HG03558 (cell line): ENCODE data around the gene SPNS3.

Experiments
- ATAC-seq: cut with Tn5 transposase; IDR thresholded peaks from one replicate; pipeline ENCODE4 v1.9.1; 2021; ENCODE audit warnings: moderate number of reproducible peaks; ENCODE audit not compliant: unreplicated experiment; ENCODE audit errors: extremely low read depth

The SPNS3 gene

GRCh38 chr17:4485676-4486646 is 52.2 kb downstream of the SPNS3 start:
- no peak for ATAC-seq

DNA sequence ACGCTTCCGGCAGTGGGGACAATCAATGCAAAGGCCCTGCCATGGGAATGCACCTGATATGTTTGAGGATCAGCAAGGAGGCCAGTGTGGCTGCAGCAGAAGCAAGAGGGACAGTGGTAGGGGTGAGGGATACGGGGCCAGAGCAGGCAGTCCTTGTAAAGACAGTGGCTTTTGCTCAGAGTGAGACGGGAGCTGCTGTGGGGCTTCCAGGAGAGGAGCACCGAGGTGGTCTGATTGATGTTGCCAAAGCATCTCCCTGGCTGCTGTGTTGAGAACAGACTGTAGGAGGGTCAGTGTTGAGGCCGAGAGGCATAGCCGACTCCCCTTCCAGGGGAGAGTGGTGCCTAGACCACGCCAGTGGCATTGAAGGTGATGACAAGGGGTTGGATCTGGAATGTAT is 53.6 kb downstream of the SPNS3 start:
- no peak for ATAC-seq

GRCh38 chr17:4487820-4488716 is 54.3 kb downstream of the SPNS3 start:
- no peak for ATAC-seq

DNA sequence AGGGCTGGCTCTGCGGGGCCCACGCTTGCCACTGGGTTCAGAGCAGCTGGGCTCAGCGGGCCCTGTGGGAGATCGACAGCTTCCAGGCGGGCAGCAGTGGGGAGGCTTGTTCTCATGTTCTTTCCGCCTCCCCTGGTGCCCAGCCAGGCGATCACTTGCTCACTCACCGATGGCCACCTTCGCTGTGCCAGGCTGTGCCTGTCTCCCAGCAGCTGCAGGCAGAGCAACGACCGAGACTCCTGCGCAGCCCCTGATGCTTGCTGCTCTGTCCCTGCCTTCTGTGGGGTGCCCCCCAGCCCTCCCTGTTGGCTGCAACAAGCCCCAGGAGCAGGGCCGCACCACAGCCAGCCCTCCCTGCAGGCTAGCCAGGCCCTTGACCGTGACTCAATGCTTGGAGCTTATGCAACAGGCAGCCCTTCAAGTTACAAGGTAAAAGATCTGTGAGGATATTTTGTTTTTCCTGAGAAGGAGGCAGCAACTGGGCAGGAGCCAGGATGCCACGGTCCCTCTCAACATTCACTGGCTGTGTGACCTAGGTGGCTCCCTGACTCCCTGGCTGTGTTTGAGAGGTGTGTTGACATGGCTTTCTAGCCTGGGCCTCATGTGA is 55.4 kb downstream of the SPNS3 start:
- ATAC-seq: no peak

- ATAC-seq: no peak
Measured at GRCh38 chr17:4490109-4490591, 56.4 kb downstream of the SPNS3 start.

DNA sequence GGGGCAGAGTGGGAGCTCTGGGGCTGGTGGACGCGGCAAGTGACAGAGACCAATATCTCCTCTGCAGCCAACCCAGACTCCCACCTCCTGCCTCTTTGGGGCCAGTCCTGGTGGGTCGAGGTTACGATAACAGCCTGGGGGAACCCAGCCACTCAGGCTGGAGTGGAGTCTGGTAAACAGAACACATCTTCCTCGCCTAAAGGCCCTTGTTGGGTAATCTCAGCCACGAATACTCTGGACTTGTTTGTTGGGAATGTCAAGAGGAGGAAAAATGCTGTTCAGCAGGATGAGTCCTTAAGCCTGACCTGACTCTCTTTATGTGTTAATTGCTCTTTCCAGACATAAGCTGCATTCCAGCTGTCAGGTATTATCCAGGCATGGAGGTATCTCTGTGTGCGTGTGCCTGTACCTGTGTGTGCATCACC is 56.9 kb downstream of the SPNS3 start:
- ATAC-seq: no peak

GRCh38 chr17:4492721-4493561 is 59.2 kb downstream of the SPNS3 start:
- no peak for ATAC-seq

GRCh38 chr17:4497101-4497824 is 63.5 kb downstream of the SPNS3 start:
- ATAC-seq: no peak

DNA sequence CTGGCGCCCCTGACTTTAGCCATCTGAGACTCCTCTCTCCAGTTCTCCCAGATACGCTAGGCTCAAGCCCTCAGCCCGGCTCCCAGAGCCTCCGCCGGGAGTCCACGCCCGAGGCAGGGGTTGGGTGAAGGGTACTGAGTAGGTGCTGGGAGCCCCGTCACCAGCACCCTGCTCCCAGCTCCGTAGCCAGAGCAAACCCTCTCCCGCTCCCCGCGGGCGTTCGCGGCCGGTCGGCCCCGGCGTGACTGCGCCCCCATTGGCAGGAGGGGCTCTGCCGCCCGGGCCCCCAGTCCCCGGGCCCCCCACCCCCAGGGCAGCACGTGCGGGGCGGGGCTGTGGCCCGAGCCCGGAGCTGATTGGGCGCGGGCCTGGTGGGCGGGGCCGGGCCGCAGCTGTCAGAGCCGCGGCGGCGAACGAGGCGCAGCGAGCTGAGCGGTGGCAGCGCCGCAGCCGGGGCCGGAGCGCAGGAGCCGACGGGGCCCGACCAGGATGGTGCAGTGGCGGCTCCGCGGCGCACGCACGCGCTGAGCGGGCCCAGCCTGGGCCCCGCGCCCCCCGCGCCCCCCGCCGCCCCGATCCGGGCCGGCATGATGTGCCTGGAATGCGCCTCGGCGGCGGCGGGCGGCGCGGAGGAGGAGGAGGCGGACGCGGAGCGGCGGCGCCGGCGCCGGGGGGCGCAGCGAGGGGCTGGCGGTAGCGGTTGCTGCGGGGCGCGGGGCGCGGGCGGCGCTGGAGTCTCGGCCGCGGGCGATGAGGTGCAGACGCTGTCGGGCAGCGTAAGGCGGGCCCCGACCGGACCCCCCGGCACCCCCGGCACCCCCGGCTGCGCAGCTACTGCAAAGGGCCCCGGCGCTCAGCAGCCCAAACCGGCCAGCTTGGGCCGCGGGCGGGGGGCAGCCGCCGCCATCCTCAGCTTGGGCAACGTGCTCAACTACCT is 65.0 kb downstream of the SPNS3 start, which contains the start of gene SPNS2:
Gene SPNS2, plus strand, starts transcription at position 421 of the 937 bp plus-strand sequence. Its CDS starts 167 bp downstream, at position 588.
- ATAC-seq: no peak

DNA sequence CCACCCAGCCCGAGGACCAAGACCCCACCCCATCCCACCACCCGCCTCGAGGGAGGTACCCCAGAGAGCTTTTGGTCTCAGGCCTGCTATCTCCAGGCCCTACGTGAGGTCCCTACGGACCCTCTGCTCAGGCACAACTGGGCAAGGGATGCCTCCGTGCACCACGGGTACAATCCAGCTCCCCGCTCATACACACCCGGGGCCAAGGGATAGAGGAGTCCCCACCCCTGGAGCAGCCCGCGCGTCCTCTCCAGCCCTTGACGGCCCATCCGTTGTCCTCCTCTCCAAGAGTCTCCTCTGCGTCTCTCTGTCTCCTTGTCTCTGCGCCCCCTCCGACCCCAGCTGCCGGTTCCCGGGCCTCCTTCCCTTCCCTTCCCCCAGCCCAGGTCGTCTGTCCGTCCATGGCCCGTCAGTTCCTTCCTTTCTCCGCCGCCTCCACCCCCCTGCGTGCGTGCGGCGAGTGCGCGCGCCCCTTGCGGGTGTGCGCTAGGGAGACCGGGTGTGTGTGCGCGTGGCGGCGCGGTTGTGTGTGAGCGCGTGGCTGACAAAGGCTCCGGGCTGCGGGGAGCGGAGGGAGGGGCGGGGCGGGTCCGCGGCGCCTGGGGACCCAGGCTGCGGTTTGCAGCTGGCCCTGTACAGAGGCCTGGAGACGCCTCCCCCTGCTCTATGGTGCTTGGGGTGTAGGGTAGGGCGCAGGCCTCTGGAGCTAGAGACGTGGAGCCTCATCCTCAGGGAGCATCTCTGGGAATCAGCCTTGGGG is 65.9 kb downstream of the SPNS3 start:
- ATAC-seq: no peak

GRCh38 chr17:4500191-4500571 is 66.4 kb downstream of the SPNS3 start:
- ATAC-seq: no peak

DNA sequence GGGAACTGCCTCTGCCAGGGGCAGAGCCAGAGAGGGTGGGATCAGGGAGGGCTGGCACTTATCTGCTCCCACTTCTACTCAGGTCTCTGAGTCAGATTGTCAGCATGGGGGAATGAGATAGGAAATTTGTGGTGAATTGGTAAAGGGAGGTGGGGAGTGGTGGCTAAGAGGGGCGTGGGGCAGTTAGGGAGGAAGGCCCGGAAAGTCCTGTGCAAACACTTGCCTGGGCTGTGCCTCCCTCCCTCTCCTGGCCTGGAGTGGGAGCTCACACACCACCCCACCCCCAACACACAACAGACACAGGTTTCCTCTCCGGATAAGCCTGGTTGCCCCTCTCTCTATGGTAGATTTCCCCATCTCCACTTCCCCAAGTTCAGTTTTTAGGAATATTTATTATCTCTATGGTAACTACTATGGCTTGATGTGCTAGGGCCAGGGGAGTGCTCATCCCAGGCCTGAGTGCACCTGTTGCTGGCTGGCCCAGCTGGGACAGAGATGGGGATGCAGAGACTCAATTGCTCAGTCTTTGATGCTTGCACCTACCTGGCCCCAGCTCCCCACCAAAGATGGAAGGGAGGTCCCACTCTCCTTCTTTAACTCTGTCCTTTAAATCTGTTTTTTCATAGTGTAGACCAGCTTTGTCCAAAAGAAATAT is 67.7 kb downstream of the SPNS3 start:
- no peak for ATAC-seq

DNA sequence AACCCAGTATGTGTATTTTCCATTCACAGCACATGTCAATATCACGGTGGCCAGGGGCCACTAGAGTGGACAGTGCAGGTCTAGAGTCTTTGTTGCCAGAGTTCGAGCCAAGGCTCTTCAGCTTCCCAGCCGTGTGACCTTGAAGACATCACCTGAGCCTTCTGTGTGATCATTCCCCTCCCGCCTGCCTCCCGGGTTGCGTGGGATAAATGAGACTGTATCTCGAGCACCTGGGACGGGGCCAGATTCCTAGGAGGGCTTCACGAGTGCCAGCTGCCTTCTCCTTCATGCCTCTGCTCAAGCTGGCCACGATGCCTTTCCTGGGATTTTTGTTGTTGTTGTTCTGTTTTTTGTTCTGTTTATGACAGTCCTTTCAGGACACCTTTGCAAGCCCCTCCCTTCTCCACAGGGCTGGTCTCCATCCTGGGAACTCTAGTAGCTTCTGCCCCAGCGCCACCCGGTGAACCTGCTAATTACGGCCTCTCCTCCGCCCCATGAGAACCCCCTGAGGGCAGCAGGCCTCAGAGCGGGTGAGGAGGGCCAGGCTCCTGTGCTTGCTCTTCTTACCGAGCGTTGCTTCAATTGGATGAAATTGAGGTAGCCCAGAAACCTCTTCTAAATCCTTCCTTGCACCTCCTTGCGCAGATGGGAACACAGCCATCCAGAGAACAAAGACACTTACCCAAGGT is 68.9 kb downstream of the SPNS3 start:
- no peak for ATAC-seq

DNA sequence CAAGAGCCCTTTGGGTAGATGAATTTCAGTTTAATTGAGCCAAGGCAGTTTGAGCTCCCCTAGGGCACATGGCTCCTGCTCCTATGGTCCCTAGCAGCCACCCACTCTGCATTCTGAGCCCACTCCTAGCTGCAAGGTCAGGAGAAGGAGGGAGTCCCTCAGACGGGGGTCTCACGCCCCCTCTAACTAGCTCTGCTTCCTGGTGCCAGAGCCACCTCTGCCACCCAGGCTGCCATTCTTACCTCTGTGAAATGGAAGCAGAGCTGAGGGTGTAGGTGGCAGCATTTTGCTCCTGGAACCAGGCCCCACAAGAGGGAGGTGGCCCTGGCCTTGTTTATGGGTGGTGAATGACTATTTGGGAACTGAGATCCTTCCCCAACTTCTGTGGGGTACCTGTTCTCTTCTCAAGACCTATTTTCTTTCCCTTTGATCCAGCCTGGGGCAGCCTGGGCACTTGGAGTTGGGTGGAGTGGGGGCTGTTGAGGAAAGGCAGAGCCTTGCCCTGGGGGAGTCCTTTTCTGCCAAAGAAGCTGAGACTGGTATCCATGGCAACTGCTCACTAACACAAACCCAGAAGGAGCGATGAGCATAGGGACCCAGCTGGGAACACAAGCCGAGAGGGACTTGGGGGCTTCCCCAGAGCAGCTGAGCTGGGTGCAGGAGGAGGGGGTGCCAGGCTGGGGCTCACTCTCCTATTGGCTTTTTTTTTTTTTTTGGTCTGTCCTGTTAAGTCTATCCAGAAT is 69.7 kb downstream of the SPNS3 start:
- ATAC-seq: no peak

DNA sequence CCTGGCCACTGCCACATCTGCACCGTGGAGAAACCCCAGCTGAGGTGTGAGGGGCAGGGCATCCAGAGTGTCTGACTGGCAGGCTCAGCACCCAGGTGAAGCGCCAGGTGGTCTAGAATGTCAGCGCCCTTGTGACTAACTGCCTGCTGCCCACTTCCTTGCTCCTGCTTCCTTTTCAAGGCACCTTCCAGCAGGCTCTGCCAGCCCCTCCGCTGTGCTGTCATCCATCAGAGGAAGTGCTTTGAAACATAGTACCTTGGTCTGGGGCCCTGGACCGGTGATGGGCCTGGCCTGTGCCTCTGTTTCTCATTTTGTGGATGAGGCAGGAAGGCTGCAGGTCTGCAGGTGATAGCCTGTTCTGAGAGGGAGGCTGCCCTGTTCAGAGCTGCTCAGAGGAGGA is 70.4 kb downstream of the SPNS3 start:
- no peak for ATAC-seq
